ENCODE measurements around the gene PPP1R2. TPM values are rescaled to one million over a fixed set of nuclear protein-coding genes. Genes with fewer than 3 reads are reported as not detected.

Gene PPP1R2
- total and polyA plus RNA-seq, 8 donors: 39.0 to 65.7 (median 55.7) TPM

DNA sequence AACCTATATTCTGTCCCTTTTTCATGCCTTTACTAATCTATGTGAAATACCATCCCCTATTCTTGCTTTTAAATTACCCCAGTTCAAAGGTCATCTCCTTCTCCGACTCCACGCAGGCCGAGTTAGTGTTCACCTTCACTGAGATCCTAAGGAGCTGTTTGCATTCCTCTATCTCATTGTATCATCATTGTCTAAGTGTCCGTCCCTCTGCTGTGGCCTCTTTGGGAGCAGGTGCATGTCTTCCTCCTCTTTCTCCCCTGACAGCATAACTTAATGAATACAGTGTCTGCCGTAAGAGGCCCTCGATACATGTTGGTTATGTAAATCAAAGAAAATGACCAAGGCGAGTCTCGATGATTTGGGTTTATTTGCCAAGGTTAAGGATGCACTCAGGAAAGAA lies 4.9 kb upstream of the PPP1R2 start:
- Histone ChIP-seq H3K9me3 (no peaks in the 10 kb centered on the region), H3K4me1 (peaks cover 5 to 52% of the 10 kb centered on the region in 2 donors), H3K36me3 (no peaks in the 10 kb centered on the region), H3K27me3 (peaks cover 0 to 8% of the 10 kb centered on the region in 2 donors), H3K27ac (no peak overlapping the region), H3K4me3 (no peak overlapping the region)
- TF ChIP-seq, protein P1, sequence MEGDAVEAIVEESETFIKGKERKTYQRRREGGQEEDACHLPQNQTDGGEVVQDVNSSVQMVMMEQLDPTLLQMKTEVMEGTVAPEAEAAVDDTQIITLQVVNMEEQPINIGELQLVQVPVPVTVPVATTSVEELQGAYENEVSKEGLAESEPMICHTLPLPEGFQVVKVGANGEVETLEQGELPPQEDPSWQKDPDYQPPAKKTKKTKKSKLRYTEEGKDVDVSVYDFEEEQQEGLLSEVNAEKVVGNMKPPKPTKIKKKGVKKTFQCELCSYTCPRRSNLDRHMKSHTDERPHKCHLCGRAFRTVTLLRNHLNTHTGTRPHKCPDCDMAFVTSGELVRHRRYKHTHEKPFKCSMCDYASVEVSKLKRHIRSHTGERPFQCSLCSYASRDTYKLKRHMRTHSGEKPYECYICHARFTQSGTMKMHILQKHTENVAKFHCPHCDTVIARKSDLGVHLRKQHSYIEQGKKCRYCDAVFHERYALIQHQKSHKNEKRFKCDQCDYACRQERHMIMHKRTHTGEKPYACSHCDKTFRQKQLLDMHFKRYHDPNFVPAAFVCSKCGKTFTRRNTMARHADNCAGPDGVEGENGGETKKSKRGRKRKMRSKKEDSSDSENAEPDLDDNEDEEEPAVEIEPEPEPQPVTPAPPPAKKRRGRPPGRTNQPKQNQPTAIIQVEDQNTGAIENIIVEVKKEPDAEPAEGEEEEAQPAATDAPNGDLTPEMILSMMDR (IDR thresholded peaks at IDR 0.05): no peak
- intact Hi-C loops (cut with DNase I): no loop called here
- DNase-seq (no peak), ATAC-seq (no peak)

DNA sequence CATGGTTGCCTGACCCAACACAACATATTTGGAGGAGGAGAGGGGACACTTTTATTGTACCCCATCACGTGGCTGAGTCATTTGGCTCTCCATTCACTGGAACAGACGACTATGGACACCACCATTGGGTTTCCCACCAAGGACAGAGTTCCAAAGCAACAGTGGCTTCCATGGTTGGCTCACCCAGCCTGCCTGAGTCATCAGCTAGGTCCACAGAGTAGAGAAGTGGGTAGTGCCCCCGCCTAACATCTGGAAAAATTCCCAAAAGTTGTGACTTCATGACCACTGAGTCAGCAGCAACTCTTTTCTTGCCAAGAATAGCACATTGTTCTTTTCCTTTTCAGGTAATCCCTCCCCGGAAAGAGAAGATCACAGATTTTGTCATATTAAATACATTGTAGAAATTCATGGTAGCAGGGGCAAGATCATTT lies 3.0 kb upstream of the PPP1R2 start:
- ATAC-seq (no peak), DNase-seq (no peak)
- peaks cover 0 to 8% of the 10 kb centered on the region in 2 donors for H3K27me3 ChIP-seq
- no peaks in the 10 kb centered on the region for H3K36me3 ChIP-seq
- peaks cover 5 to 55% of the 10 kb centered on the region in 2 donors for H3K4me1 ChIP-seq
- H3K27ac ChIP-seq: peak overlapping the region in 1 of 2 donors; percentile 26
- H3K9me3 ChIP-seq: no peaks in the 10 kb centered on the region
- no peak overlapping the region for H3K4me3 ChIP-seq
- intact Hi-C loops (cut with DNase I): no loop called here
- TF ChIP-seq, protein P1 (IDR thresholded peaks at IDR 0.05): no peak

DNA sequence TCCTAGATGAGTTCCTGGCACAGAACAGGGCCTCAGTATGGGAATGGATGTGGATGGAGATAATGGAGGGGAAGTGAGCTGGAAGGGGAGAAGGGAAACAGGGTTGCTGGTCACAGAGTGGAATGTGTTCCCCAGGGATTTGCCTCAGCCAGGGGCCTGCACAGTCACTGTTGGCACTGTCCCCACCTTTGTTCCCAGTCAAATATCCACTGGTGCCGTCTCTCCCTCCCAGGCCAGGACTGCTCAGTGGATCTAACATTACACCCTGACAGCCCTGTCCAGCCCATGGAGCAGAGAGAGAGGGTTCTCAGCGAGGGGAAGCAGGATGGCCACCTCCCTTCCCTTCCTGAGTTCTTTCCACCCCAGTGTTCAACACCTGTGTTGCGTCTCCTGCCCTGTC lies 1.5 kb upstream of the PPP1R2 start:
- TF ChIP-seq, protein P1 (IDR thresholded peaks at IDR 0.05): no peak
- ATAC-seq (no peak), DNase-seq (peak in 1 of 4 donors; percentile 22)
- Histone ChIP-seq H3K4me1 (peaks cover 5 to 57% of the 10 kb centered on the region in 2 donors), H3K4me3 (no peak overlapping the region), H3K27ac (no peak overlapping the region), H3K36me3 (no peaks in the 10 kb centered on the region), H3K27me3 (peaks cover 0 to 8% of the 10 kb centered on the region in 2 donors), H3K9me3 (no peaks in the 10 kb centered on the region)
- intact Hi-C loops (cut with DNase I): no loop called here

DNA sequence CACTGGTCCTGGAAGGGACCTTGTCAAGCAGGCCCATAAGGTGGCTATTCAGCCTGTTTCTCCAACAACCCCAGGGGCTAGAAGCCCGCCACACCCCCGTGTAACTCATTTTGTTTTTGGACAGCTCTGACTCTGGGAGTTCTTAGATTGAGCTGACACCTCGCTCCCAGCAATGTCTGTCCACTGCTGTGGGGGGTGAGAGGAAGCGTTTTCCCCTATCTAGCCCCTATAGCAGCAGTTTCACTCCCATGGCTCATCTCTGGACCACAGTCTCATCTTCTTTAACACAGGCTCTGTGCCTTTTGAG lies 1.1 kb upstream of the PPP1R2 start:
- Histone ChIP-seq H3K27ac (no peak overlapping the region), H3K9me3 (no peaks in the 10 kb centered on the region), H3K36me3 (no peaks in the 10 kb centered on the region), H3K4me3 (no peak overlapping the region), H3K27me3 (peaks cover 0 to 8% of the 10 kb centered on the region in 2 donors), H3K4me1 (peaks cover 5 to 60% of the 10 kb centered on the region in 2 donors)
- TF ChIP-seq, protein P1 (IDR thresholded peaks at IDR 0.05): no peak
- DNase-seq (no peak), ATAC-seq (no peak)
- intact Hi-C loops (cut with DNase I): no loop called here

DNA sequence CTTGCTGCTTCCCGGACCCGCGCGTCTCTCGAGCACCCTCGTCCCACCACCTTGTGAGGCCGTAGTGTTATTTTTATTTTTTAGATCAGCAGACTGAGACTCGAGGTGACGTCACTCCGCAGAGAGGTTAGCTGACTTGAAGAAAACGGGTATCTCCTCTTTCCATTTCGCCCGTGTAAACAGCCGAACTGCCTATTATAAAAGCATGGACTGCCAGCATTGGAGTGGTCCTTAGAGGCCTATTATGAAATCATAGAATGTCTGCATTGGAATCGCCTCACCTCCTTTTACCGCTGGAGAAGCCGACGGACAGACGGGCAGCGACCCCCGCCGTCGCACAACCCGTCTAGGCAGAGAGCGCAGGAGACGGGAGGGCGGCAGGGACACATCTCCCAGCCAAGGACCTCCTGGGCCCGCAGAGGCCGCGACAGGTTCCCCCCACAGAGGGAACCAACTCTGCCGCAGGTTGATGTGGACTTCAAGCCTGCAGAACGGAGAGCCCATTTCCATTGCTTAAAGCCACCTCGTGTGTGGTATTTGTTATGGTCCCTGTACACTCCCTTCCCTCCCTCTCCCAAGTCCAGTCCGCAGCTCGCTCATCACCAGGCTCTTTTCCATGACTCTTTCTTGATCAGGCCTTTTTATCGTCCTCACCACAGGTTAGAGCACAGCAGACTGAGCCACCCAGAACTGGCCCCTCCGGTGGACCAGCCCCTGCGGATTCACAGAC lies 540 bp upstream of the PPP1R2 start:
- peaks cover 5 to 65% of the 10 kb centered on the region in 2 donors for H3K4me1 ChIP-seq
- peak; percentile 19 for ATAC-seq
- TF ChIP-seq, protein P1 (IDR thresholded peaks at IDR 0.05): no peak
- H3K27me3 ChIP-seq: peaks cover 0 to 8% of the 10 kb centered on the region in 2 donors
- H3K36me3 ChIP-seq: no peaks in the 10 kb centered on the region
- H3K27ac ChIP-seq: peak overlapping the region; percentile 94 to 98
- peak overlapping the region; percentile 87 to 92 for H3K4me3 ChIP-seq
- no peaks in the 10 kb centered on the region for H3K9me3 ChIP-seq
- DNase-seq: peak in 1 of 4 donors; percentile 80
- intact Hi-C loops (cut with DNase I): no loop called here

Measured in left lung (tissue), 10 donors.